ENCODE measurements around the gene VPREB3. TPM values are rescaled to one million over a fixed set of nuclear protein-coding genes. Genes with fewer than 3 reads are reported as not detected.
A peak's percentile ranks its signal among the peaks of the same experiment; 100 is the strongest.

Gene VPREB3
- total RNA-seq, 1 donor from 2014 or later: not detected

DNA sequence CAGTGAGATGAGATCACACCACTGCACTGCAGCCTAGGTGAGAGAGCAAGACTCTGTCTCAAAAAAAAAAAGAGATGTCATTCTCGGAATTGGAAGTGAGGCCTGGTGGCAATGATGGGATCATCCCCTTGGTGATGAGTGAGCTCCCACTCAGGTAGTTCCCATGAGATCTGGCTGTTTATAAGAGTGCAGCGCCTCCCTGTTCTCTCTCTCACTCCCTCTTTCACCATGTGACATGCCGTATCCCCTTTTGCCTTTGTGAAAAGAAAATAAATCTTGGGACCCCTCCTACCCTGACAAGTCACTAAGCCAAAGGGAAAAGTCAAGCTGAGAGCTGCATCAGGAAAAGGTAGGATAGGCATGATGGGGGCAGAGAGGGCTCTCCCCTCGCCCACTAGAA lies 32.1 kb downstream of the VPREB3 start:
- H3K27ac ChIP-seq: no peak overlapping the region
- DNase-seq (no peak), ATAC-seq (no peak)
- H3K36me3 ChIP-seq: no peaks in the 10 kb centered on the region
- H3K27me3 ChIP-seq (ENCODE audit: low read depth): no peaks in the 10 kb centered on the region
- TF ChIP-seq, protein P1, sequence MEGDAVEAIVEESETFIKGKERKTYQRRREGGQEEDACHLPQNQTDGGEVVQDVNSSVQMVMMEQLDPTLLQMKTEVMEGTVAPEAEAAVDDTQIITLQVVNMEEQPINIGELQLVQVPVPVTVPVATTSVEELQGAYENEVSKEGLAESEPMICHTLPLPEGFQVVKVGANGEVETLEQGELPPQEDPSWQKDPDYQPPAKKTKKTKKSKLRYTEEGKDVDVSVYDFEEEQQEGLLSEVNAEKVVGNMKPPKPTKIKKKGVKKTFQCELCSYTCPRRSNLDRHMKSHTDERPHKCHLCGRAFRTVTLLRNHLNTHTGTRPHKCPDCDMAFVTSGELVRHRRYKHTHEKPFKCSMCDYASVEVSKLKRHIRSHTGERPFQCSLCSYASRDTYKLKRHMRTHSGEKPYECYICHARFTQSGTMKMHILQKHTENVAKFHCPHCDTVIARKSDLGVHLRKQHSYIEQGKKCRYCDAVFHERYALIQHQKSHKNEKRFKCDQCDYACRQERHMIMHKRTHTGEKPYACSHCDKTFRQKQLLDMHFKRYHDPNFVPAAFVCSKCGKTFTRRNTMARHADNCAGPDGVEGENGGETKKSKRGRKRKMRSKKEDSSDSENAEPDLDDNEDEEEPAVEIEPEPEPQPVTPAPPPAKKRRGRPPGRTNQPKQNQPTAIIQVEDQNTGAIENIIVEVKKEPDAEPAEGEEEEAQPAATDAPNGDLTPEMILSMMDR (IDR thresholded peaks at IDR 0.05): no peak
- H3K4me1 ChIP-seq: peaks cover 4% of the 10 kb centered on the region
- intact Hi-C loops (cut with DNase I): no loop called here
- no peak overlapping the region for H3K4me3 ChIP-seq
- no peaks in the 10 kb centered on the region for H3K9me3 ChIP-seq

DNA sequence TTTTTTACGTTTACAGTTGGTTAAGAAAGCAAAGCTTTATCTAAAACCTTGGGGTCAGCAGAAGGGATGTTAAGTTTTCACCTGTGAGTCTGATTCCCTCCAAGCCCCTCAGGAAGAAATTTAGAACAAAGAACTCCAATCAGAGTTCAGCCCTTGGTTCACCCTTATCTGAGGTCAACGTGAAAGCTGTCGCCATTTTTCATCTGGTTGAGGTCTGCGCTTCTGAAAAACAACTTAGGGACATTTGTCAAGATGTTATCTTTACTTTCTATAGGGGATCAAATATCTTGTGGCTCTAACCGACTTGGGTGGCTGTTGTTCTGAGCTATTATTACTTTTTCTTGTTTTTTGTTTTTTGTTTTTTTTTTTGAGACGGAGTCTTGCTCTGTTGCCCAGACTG lies 33.4 kb downstream of the VPREB3 start:
- DNase-seq (no peak), ATAC-seq (no peak)
- H3K36me3 ChIP-seq: no peaks in the 10 kb centered on the region
- TF ChIP-seq, protein P1 (IDR thresholded peaks at IDR 0.05): no peak
- peaks cover 12% of the 10 kb centered on the region for H3K4me1 ChIP-seq
- no peaks in the 10 kb centered on the region for H3K9me3 ChIP-seq
- no peaks in the 10 kb centered on the region for H3K27me3 ChIP-seq (ENCODE audit: low read depth)
- no peak overlapping the region for H3K27ac ChIP-seq
- H3K4me3 ChIP-seq: no peak overlapping the region
- intact Hi-C loops (cut with DNase I): no loop called here

DNA sequence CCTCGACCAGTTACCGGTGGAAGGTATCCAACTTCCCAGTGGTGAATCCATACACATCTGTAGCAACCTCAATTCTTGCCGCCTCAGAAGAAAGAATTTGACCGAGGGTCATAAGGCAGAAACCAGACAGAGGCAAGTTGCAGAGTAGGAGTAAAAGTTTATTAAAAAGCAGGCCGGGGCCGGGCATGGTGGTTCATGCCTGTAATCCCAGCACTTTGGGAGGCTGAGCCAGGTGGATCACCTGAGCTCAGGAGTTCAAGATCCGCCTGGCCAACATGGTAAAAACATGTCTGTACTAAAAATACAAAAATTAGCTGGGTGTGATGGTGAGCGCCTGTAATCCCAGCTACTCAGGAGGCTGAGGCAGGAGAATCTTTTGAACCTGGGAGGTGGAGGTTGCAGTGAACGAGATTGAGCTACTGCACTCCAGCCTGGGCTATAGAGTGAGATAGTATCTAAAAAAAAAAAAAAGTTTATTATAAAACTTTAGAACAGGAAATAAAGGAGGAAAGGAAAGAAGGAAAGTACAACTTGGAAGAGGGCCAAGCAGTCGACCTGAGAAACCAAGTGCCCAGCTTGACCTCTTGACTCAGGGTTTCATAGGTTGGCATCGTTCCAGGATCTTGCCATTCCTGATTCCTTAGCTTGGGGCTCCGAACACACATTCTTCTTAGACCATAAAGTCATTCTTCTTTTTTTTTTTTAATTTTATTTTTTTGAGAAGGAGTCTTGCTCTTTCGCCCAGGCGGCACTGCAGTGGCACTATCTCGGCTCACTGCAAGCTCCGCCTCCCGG lies 35.7 kb downstream of the VPREB3 start:
- H3K4me3 ChIP-seq: no peak overlapping the region
- TF ChIP-seq, protein P1 (IDR thresholded peaks at IDR 0.05): no peak
- intact Hi-C loops (cut with DNase I): no loop called here
- no peaks in the 10 kb centered on the region for H3K9me3 ChIP-seq
- peaks cover 18% of the 10 kb centered on the region for H3K4me1 ChIP-seq
- no peak for ATAC-seq
- H3K36me3 ChIP-seq: peaks cover 14% of the 10 kb centered on the region
- H3K27me3 ChIP-seq (ENCODE audit: low read depth): no peaks in the 10 kb centered on the region
- DNase-seq: no peak
- H3K27ac ChIP-seq: no peak overlapping the region

DNA sequence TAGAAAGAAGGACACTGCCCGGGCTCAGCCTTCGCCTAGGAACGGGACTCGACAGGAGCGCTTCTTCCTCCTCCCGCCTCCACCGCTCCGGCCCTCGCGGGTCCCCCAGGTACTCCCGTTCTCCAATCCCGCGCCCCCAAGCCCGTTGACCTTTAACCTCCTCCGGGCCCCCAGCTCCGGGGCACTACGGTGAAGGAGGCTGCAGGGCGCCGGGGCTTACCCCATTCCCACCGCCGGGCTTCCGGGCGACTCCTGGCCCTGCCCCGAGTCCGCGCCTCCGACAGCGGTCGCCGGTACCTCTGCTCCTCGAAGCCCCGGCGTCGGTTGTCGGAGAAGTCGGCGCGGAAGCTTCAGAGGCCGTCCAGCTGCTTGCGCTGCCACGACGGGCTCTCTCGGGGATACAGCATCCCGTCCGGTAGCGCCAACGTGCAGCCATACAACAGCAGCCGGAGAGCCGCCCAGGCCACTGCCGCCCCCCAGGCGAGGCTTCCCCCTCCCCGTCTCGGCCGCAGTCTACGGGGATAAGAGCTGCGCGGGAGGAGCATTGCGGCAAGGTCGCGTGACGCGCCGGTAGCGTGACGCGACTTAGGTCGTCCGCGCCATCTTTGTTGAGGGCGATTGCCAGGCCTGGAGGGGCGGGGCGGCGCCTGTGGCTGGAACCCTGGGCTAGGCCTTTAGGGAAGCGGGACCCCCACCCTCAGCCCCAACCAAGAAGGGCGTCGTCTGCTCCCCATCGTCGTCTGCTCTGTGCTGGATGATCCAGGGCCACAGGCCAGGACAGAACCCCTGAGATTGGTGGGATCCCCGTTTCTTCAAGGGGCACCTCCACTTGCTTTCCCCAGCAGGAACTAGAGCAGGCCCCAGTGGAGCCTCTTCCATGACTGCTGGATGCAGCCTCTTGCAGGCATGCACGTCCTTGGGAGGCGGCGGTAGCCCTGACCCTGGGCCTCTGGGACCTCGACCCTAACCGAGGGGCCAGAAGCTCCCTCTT lies 37.1 kb downstream of the VPREB3 start:
- Histone ChIP-seq H3K4me3 (peak overlapping the region; percentile 99), H3K27ac (peak overlapping the region; percentile 87), H3K36me3 (peaks cover 29% of the 10 kb centered on the region), H3K9me3 (no peaks in the 10 kb centered on the region), H3K4me1 (peaks cover 18% of the 10 kb centered on the region), H3K27me3 (ENCODE audit: low read depth) (no peaks in the 10 kb centered on the region)
- ATAC-seq (peak; percentile 96 to 97), DNase-seq (peak; percentile 91)
- TF ChIP-seq, protein P1 (IDR thresholded peaks at IDR 0.05): no peak
- intact Hi-C loops (cut with DNase I): no loop called here

DNA sequence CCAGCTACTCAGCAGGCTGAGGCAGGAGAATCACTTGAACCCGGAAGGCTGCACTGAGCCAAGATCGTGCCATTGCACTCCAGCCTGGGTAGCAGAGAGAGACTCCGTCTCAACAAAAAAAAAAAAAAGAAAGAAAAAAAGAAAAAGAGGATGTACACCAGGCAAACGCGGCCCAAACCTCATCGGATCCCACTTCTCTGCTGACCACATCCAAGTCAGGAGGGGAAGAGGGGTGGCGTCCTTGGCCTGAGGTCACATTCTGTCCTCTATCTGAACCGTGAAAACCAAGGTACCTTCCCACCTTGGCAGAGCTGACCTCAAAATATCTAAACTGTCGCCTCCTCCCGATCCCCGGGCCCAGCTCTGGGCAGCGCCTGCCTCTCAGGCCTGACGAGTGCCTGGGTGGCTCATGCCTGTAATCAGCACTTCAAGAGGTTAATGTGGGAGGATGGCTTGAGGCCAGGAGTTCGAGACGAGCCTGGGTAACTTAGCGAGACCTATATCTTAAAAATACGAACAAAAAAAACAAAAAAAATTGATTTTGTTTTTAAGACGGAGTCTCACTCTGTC lies 38.3 kb downstream of the VPREB3 start:
- peaks cover 18% of the 10 kb centered on the region for H3K4me1 ChIP-seq
- DNase-seq (no peak), ATAC-seq (no peak)
- H3K4me3 ChIP-seq: peak overlapping the region; percentile 99
- TF ChIP-seq, protein P1 (IDR thresholded peaks at IDR 0.05): no peak
- no peak overlapping the region for H3K27ac ChIP-seq
- H3K9me3 ChIP-seq: no peaks in the 10 kb centered on the region
- no peaks in the 10 kb centered on the region for H3K27me3 ChIP-seq (ENCODE audit: low read depth)
- intact Hi-C loops (cut with DNase I): no loop called here
- H3K36me3 ChIP-seq: peaks cover 41% of the 10 kb centered on the region

Data from lower lobe of right lung (tissue), 2 donors.